Right lobe of liver (tissue), 4 donors: ENCODE results near the gene RGS6.

Experiments
- POLR2A ChIP-seq: fragments of 450-650 bp; IDR thresholded peaks from one replicate; pipeline ENCODE4 v1.6.1; 2017; ENCODE audit warnings: antibody characterized with exemption, mild to moderate bottlenecking
- TF ChIP-seq, protein P1 (sequence below), 4 donors: fragments of 200-600 bp in 3 of 4; fragments of 450-650 bp in 1 of 4; IDR thresholded peaks; one replicate each; pipeline versions ENCODE4 v1.5.1 to v1.8.0; 2016 to 2022; ENCODE audit warnings: antibody characterized with exemption in 4 of 4, mild to moderate bottlenecking in 2 of 4
- donor health status: DM: no; HTN: no; CAD: no.
- donor health status: DM: no; HTN: no; CAD: no.
- donor health status: DM: no; HTN: yes; CAD: no.

DNA sequence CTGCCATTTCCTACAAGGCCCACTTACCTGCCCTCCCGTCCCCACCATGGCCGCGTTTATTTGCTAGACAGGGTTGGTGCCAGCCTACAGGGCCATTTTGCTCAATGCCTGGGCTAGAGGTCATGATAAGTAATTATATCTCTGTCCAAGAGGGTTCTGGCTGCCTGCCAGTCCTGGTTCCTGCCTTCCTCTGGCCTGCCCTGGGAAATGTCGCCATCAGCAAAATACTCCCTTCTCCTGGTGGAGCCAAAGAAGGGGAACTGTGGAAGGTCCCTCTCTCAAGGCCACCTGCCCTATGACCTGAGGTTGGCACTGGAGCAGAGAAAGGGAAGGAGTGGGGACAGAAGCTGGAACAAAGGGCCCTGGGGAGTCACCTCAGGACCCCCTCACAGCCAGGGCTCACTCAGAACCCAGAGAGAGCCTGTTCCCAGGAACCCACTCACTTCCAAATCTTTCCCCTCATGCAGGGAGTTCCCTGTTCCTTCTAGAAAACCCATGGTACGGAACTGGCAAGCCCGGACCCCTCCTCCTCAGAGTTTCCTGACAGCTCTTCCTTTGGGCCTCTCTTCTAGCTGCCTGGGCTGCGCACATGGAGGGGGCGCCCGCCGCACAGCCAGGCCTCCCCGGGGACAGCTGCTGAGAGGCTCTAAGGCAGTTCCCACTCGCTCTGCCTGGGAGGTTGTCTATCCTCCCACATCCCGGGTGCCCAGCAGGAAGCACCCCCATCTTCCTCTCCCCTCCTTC lies 681.2 kb downstream of the RGS6 start:
- TF ChIP-seq, protein P1, sequence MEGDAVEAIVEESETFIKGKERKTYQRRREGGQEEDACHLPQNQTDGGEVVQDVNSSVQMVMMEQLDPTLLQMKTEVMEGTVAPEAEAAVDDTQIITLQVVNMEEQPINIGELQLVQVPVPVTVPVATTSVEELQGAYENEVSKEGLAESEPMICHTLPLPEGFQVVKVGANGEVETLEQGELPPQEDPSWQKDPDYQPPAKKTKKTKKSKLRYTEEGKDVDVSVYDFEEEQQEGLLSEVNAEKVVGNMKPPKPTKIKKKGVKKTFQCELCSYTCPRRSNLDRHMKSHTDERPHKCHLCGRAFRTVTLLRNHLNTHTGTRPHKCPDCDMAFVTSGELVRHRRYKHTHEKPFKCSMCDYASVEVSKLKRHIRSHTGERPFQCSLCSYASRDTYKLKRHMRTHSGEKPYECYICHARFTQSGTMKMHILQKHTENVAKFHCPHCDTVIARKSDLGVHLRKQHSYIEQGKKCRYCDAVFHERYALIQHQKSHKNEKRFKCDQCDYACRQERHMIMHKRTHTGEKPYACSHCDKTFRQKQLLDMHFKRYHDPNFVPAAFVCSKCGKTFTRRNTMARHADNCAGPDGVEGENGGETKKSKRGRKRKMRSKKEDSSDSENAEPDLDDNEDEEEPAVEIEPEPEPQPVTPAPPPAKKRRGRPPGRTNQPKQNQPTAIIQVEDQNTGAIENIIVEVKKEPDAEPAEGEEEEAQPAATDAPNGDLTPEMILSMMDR (IDR thresholded peaks at IDR 0.05), result no peak
- no peak for TF ChIP-seq POLR2A
